COLO668 (cell line): Measurements from ENCODE around the gene P2RY13.

ENCODE experiments used
- DNase-seq: peaks from one replicate; lab custom pipeline; 2025; ENCODE audit not compliant: unreplicated experiment; lab: John Stamatoyannopoulos, UW

The P2RY13 gene

GRCh38 chr3:151297429-151297828 is 31.9 kb downstream of the P2RY13 start:
- DNase-seq: no peak

DNA sequence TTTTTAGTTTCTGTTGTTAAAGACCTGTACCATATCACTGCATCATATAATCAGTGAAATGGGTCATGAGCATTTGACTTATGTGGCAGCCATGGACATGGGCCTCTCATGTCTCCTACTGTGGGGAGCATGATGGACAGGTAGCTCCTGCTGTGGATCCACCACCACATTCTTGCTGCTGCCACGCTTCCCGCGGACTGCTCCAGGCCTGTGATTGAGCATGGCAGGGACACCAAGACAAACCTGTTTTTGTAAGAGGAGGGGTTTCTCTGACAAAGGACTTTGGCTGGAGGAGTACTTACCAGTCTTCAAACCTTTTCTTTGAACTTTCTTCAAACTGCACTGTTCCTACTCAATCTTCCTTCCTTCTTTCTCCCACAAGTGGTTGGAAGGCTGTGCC is 33.1 kb downstream of the P2RY13 start:
- DNase-seq: no peak

DNA sequence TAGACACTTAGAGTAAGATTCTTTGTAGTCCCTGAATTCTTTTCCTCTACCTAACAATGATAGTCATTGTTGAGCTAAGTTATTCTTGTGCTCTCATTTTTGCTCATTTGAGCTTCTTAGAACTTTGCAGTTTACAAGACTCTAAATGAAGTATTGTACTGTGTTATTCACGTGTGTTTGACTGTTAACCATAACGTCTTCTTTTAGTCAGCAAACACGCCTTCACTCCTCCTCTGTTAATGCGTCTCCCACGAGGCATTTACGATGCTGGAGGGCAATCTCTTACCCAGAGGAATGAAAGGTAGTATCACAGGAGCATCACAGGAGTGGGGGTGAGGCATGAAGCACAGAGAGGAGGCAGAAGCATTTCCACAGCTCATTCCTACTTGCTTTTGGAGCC is 36.2 kb downstream of the P2RY13 start:
- no peak for DNase-seq

DNA sequence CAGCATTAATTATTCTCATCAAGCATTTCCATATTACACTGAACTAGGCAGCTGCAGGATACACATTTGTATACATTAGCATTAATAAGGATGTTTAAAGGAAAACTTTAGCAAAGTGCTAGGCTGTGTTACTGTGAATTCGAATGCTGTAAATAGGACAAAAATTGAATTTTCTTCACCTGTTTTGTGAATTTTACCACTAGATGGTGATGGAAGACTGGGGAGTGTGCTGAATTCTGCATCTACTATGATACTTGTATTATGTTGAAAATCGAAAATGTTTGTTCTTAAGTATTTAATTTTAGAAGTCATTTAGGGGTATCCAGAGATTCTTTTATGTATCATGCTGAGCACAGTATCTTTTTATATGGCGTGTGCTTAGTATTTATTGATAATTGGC is 38.7 kb downstream of the P2RY13 start:
- DNase-seq: no peak

GRCh38 chr3:151289445-151289844 is 39.9 kb downstream of the P2RY13 start:
- DNase-seq: no peak

- DNase-seq: no peak
Observed at GRCh38 chr3:151285940-151286339, 43.4 kb downstream of the P2RY13 start.

DNA sequence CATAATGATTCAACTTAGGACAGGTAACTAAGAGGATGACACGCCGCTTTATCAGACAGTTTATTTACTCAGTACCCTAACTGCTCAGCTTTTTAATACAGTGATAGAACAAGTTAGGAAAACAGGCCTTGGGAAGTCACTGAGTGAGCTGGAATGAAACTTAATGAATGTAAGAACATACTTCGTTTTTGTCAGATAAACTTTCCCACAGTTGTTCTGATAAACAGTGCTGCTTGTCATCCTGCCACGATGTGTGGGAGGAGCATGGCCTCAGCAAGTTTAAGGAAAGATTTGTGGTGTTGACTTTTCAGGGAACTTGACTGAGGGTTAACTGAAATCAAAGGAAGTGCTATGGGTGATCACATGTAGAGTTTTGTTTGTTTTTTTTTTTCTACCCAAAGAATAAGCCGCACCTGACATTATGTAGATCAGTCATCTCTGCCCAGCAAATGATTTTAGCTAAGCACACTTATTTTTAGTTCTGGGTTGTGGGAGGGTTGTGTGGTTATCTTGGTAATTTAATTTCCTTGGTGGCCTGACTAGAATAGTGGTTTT is 45.4 kb downstream of the P2RY13 start:
- no peak for DNase-seq

DNA sequence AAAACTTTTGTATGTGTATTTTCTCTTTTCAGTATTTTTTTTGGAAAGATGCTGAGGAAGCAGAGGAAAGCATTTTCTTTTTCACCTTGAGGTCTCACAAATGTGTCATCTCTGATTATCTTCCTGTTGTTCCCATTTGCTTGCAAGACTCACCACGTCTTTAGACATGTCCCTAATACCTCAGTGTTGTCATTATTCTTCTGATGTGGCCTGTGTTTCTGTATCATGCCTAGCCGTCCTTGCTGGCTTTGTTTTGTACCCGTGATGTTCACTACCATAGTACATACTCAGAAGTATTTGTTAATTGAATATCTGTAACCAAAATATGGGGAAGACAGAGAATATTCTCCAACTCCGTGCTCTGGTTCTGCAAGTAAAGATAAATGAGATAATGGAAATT is 46.0 kb downstream of the P2RY13 start:
- DNase-seq: no peak

- no peak for DNase-seq
Observed at GRCh38 chr3:151282921-151283320, 46.4 kb downstream of the P2RY13 start.

- DNase-seq: no peak
Observed at GRCh38 chr3:151281671-151282324, 47.6 kb downstream of the P2RY13 start.

DNA sequence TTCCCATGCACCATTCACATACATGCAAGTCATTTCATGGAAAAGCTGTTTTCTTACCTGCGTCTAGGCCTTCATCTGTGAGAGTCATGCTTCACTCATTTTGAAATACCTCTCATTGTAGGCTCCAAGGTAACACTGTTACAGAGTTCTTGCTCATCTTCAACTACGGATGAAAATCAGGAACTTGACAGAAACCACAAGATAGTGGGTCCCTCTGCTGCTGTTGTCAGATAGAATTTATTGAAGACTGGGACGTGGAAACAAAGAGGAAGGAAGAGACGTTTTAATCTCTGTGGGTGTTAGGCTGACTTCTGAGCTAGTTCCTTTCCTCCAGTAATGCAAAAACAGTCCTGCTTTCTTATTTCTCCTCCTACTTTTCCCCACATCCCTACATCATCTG is 51.1 kb downstream of the P2RY13 start, which contains the start of gene P2RY14:
TSS of gene P2RY14 (minus strand) at position 313 of the 400 bp plus-strand sequence. CDS start 64,226 bp downstream, outside the sequence.
- no peak for DNase-seq

- no peak for DNase-seq
Observed at GRCh38 chr3:151276687-151277042, 52.7 kb downstream of the P2RY13 start.
